Kasumi-1 (cell line): ENCODE measurements around the gene SNX9.
A peak's percentile ranks its signal among the peaks of the same experiment; 100 is the strongest.

Experiments
- DNase-seq, 2 experiments: peaks; one replicate each; lab custom pipeline; 2025; lab: John Stamatoyannopoulos, UW

The SNX9 gene

GRCh38 chr6:157859775-157860504 is 36.9 kb downstream of the SNX9 start:
- DNase-seq = no peak

GRCh38 chr6:157860505-157860991 is 37.5 kb downstream of the SNX9 start:
- no peak for DNase-seq

- DNase-seq = no peak
Measured at GRCh38 chr6:157861184-157861583, 38.1 kb downstream of the SNX9 start.

- DNase-seq = no peak
Measured at GRCh38 chr6:157861814-157862213, 38.8 kb downstream of the SNX9 start.

GRCh38 chr6:157862706-157863105 is 39.7 kb downstream of the SNX9 start:
- DNase-seq = no peak

- DNase-seq = no peak
Measured at GRCh38 chr6:157864185-157864761, 41.2 kb downstream of the SNX9 start.

GRCh38 chr6:157865249-157865648 is 42.2 kb downstream of the SNX9 start:
- no peak for DNase-seq

- peak in 1 of 2 experiments; percentile 1 for DNase-seq
Measured at GRCh38 chr6:157867155-157867559, 44.1 kb downstream of the SNX9 start.

- DNase-seq = no peak
Measured at GRCh38 chr6:157867981-157868380, 44.9 kb downstream of the SNX9 start.

- DNase-seq = no peak
Measured at GRCh38 chr6:157868835-157869234, 45.8 kb downstream of the SNX9 start.

GRCh38 chr6:157869673-157870302 is 46.7 kb downstream of the SNX9 start:
- no peak for DNase-seq

GRCh38 chr6:157873735-157874344 is 50.8 kb downstream of the SNX9 start:
- peak; percentile 71 to 74 for DNase-seq

GRCh38 chr6:157877149-157877548 is 54.1 kb downstream of the SNX9 start:
- no peak for DNase-seq

- DNase-seq = no peak
Measured at GRCh38 chr6:157877573-157878438, 54.8 kb downstream of the SNX9 start.

- DNase-seq = no peak
Measured at GRCh38 chr6:157879034-157879872, 56.2 kb downstream of the SNX9 start.

GRCh38 chr6:157879873-157880254 is 56.8 kb downstream of the SNX9 start:
- DNase-seq = no peak

GRCh38 chr6:157880534-157880933 is 57.5 kb downstream of the SNX9 start:
- DNase-seq = no peak

- no peak for DNase-seq
Measured at GRCh38 chr6:157881342-157881741, 58.3 kb downstream of the SNX9 start.

- DNase-seq = no peak
Measured at GRCh38 chr6:157884756-157885155, 61.7 kb downstream of the SNX9 start.

- no peak for DNase-seq
Measured at GRCh38 chr6:157885211-157885788, 62.3 kb downstream of the SNX9 start.

- no peak for DNase-seq
Measured at GRCh38 chr6:157885876-157886275, 62.8 kb downstream of the SNX9 start.
